ENCODE results near the gene ALK.

ALK gene

GRCh38 chr2:29239209-29239960 lies 682.0 kb downstream of the ALK start:
- no peak for DNase-seq

- peak in 1 of 2 experiments; percentile 17 for DNase-seq
Observed at GRCh38 chr2:29238497-29238896, 682.9 kb downstream of the ALK start.

GRCh38 chr2:29236074-29236473 lies 685.3 kb downstream of the ALK start:
- DNase-seq, result no peak

GRCh38 chr2:29235411-29235810 lies 686.0 kb downstream of the ALK start:
- DNase-seq, result no peak

- DNase-seq, result no peak
Observed at GRCh38 chr2:29233428-29233827, 688.0 kb downstream of the ALK start.

GRCh38 chr2:29232041-29232440 lies 689.3 kb downstream of the ALK start:
- DNase-seq, result no peak

DNA sequence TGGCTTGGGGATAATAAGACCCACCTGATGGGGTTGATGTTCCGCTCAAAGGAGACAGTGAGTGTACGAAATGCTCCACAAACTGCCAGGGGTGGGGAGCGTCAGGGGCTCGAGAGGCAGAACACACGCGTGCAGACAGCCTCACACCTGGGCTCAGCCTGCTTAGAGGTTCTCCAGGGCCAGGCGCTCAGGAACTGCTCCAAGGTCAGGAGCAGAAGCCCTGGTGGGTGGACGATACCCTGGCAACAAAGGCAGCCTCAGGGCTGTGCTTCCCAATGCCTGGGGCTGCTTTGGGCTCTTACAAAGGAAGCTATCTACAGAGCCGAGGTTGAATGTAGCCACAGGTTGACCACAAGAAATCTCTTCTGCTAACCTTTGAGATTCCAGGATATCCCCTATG lies 691.7 kb downstream of the ALK start:
- no peak for DNase-seq

DNA sequence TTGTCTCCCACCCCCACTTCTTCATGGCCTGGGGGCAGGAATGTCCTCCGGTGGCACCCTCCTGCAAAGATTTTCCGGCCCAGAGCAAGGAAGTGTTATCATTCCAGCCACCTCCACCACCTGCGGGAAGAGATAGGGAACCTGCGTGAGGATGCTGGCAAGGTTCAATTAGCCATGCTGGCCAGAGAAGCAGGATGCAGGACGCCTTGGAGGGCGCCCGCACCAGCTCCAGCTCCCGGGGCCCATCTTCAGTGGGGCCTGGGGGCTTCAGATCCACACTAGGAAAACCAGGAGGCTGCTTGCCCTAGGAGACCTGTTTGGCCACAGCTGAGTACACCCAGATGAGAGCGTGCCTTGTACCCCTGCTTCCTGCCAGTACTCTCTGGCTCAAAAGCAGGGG lies 692.4 kb downstream of the ALK start:
- no peak for DNase-seq

DNA sequence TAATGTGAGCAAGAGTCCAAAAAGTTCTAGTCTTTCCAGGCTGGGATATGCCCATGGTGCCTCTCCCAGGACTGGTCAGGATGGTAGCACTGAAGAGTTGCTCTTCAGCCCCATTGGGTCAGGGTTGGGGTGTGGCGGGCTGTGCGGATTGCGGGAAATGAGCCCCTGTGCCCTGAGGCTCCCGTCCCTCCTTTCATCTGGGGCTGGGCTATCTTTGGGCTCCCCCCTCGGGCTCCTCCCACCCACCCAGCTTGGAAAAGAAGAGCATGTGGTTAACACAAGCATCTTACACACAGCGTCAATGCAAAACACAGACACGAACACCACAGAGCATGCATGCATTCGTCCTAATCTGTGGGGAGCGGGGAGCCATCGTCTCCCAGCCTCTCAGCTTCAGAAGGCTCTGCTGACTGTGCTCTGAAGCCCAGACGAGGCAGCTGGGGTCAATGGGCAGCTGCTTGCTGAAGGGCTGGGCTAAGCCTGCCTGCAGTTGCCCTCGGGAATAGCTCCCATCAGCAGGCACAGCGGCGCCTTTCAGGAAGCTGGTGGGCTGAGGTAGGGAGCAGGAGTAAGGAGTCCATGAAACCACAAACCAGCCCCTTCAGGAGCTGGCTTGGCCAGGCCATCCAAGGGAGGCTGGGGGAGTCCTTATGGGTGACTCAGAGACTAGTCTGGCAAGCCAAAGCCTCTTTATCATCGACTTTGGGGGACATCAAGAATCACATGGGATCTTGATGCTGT lies 693.3 kb downstream of the ALK start:
- no peak for DNase-seq

DNA sequence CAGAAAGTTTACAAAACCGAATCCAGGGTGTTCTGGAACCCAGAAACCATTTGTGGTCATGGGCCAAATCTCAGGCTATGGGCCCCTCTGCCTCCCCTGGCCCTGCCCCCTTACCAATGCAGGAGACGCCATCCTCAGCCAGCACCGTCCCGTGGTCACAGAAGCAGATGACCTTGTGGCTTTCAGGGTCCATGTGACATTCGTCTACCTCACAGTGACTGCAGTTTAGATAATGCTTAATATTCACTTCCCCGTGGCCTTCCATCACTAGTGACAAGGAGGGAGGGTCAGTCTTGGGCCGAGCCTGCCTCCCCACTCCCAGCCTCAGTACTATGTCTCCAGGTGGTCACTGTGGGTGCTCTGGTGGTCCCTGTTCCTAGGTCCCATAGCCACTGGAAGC lies 694.6 kb downstream of the ALK start:
- no peak for DNase-seq

GRCh38 chr2:29226375-29226774 lies 695.0 kb downstream of the ALK start:
- no peak for DNase-seq

GRCh38 chr2:29225814-29226213 lies 695.6 kb downstream of the ALK start:
- DNase-seq, result no peak

GRCh38 chr2:29224693-29225551 lies 696.5 kb downstream of the ALK start:
- DNase-seq, result no peak

- DNase-seq, result peak in 1 of 2 experiments; percentile 8
Observed at GRCh38 chr2:29223851-29224692, 697.3 kb downstream of the ALK start.

- no peak for DNase-seq
Observed at GRCh38 chr2:29223257-29223656, 698.1 kb downstream of the ALK start.

- no peak for DNase-seq
Observed at GRCh38 chr2:29222381-29223179, 698.8 kb downstream of the ALK start.

DNA sequence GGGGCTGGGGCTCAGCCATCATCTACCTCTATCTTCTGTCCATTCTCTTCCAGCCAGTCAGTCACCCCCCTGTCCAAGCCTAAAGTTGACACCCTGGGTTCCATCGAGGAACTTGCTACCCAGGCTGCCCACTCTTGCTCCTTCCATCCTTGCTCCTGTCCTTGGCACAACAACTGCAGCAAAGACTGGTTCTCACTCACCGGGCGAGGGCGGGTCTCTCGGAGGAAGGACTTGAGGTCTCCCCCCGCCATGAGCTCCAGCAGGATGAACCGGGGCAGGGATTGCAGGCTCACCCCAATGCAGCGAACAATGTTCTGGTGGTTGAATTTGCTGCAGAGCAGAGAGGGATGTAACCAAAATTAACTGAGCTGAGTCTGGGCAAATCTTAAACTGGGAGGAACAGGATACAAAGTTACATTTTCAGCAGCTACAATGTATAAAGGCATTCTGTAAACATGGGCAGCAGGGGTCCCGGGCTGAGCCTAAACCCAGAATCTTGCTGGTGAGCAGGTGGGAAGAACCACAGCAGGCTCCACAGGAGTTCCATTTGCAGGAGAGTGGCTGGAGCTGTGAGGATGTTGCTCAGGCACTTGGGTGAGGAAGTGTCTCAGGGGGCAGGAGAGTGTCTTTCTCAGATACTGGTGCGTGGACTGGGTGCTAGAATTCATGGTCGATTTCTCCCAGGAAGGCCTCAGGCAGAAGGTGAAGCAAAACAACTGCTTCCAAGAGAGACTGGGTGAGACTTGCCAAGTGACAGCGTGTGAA lies 700.7 kb downstream of the ALK start:
- no peak for DNase-seq

DNA sequence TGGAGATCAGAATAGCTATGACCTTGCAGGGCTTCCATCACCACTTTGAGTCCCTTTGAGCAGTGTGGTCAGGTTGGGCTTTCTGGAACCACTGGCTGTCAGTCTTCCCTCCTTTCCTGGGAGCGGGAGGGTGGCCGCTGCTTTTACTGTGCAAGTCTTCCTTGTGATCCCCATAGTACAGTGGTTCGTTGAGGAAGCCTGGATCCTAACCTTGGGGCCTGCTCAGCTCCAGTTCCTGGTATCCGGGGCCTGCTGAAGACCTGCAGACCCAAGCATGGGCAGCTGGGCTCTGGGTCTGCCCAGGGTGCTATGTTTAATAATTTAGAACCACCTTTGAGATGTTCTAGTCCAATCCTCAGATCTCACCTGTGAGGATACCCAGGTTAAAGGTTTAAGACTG lies 702.0 kb downstream of the ALK start:
- no peak for DNase-seq

- no peak for DNase-seq
Observed at GRCh38 chr2:29218550-29219125, 702.7 kb downstream of the ALK start.

DNA sequence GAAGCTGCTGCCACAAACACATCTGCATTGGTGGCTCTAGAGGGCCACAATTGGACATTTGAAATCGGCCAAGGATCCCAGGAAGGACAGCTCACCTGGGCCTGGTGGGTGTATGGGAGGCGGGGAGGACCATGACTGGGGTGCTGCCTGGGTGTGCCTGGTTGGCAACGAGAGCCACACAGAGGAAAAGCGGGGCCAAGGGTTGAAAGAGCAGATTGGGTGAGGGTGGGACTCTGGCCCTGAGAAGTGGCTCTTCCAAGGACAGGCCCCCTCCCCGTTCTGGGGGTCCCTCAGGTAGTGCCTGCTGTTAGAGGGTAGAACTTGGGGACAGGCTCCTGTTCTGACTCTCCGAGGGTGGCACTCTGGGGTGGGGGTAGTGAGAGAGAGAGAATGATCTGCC lies 703.3 kb downstream of the ALK start:
- DNase-seq, result no peak

- no peak for DNase-seq
Observed at GRCh38 chr2:29216609-29216909, 704.8 kb downstream of the ALK start.
